Measurements from ENCODE around the gene LRRK1.
A peak's percentile ranks its signal among the peaks of the same experiment; 100 is the strongest.

Gene LRRK1

GRCh38 chr15:100939791-100940190, 20.6 kb downstream of the LRRK1 start:
- DNase-seq = no peak

GRCh38 chr15:100940767-100941379, 21.7 kb downstream of the LRRK1 start:
- peak; percentile 74 for DNase-seq

GRCh38 chr15:100941536-100941935, 22.4 kb downstream of the LRRK1 start:
- peak; percentile 38 for DNase-seq

- DNase-seq = no peak
Measured at GRCh38 chr15:100942656-100943425, 23.7 kb downstream of the LRRK1 start.

GRCh38 chr15:100944244-100944895, 25.2 kb downstream of the LRRK1 start:
- no peak for DNase-seq

GRCh38 chr15:100944986-100945385, 25.8 kb downstream of the LRRK1 start:
- DNase-seq = no peak

- DNase-seq = no peak
Measured at GRCh38 chr15:100947760-100948429, 28.7 kb downstream of the LRRK1 start.

GRCh38 chr15:100948430-100948762, 29.2 kb downstream of the LRRK1 start:
- no peak for DNase-seq

GRCh38 chr15:100949691-100950090, 30.5 kb downstream of the LRRK1 start:
- no peak for DNase-seq

- no peak for DNase-seq
Measured at GRCh38 chr15:100951965-100952364, 32.8 kb downstream of the LRRK1 start.

- no peak for DNase-seq
Measured at GRCh38 chr15:100952566-100952965, 33.4 kb downstream of the LRRK1 start.

GRCh38 chr15:100958326-100959065, 39.3 kb downstream of the LRRK1 start:
- no peak for DNase-seq

GRCh38 chr15:100959066-100960050, 40.2 kb downstream of the LRRK1 start:
- no peak for DNase-seq

GRCh38 chr15:100966997-100967396, 47.8 kb downstream of the LRRK1 start:
- DNase-seq = no peak

GRCh38 chr15:100968050-100968966, 49.2 kb downstream of the LRRK1 start:
- no peak for DNase-seq

- DNase-seq = no peak
Measured at GRCh38 chr15:100972975-100973350, 53.8 kb downstream of the LRRK1 start.

GRCh38 chr15:100973351-100974111, 54.4 kb downstream of the LRRK1 start:
- DNase-seq = no peak

GRCh38 chr15:100975043-100975442, 55.9 kb downstream of the LRRK1 start:
- DNase-seq = no peak

GRCh38 chr15:100980410-100981046, 61.4 kb downstream of the LRRK1 start:
- DNase-seq = no peak
